ENCODE results near the gene PUDP.

The PUDP gene

GRCh38 chrX:7083468-7084396 is 64.2 kb downstream of the PUDP start:
- TF ChIP-seq CTCF (IDR thresholded peaks at IDR 0.05; ENCODE audit: control extremely low read depth, extremely low read depth, low read depth, missing control alignments): no peak
- CTCF ChIA-PET: interaction anchor here (1.1 to 1.9 kb wide), 2 partner anchors 12 to 17 kb away, joined by 4 read pairs; no protein-coding TSS in a partner anchor
- POLR2A ChIA-PET: interaction anchor here (0.8 to 1.1 kb wide), 2 partner anchors 26 to 27 kb away, joined by 3 read pairs; no protein-coding TSS in a partner anchor
- DNase-seq (ENCODE audit: extremely low spot score): peak; percentile 29

GRCh38 chrX:7083021-7083420 is 64.9 kb downstream of the PUDP start:
- CTCF ChIA-PET: interaction anchor here (1.1 to 1.9 kb wide), 2 partner anchors 12 to 17 kb away, joined by 4 read pairs; no protein-coding TSS in a partner anchor
- no peak for TF ChIP-seq CTCF (IDR thresholded peaks at IDR 0.05; ENCODE audit: control extremely low read depth, extremely low read depth, low read depth, missing control alignments)
- POLR2A ChIA-PET: no interaction called here
- no peak for DNase-seq (ENCODE audit: extremely low spot score)

GRCh38 chrX:7082556-7082955 is 65.4 kb downstream of the PUDP start:
- CTCF ChIA-PET: interaction anchor here (1.9 kb wide), 1 partner anchor 16 kb away, joined by 4 read pairs; no protein-coding TSS in a partner anchor

GRCh38 chrX:7077241-7078230 is 70.4 kb downstream of the PUDP start:
- no peak for DNase-seq (ENCODE audit: extremely low spot score)
- CTCF ChIA-PET: no interaction called here
- POLR2A ChIA-PET: no interaction called here
- TF ChIP-seq CTCF (IDR thresholded peaks at IDR 0.05; ENCODE audit: control extremely low read depth, extremely low read depth, low read depth, missing control alignments): no peak

More at GRCh38 chrX:7082556-7082955, 65.4 kb downstream of the PUDP start:
- TF ChIP-seq CTCF (IDR thresholded peaks at IDR 0.05; ENCODE audit: control extremely low read depth, extremely low read depth, low read depth, missing control alignments): no peak
- no peak for DNase-seq (ENCODE audit: extremely low spot score)
- POLR2A ChIA-PET: no interaction called here

GRCh38 chrX:7076245-7076661 is 71.7 kb downstream of the PUDP start:
- ChIA-PET POLR2A (no interaction called here), CTCF (interaction anchor here (1.7 kb wide), 1 partner anchor 9 kb away, joined by 4 read pairs; no protein-coding TSS in a partner anchor)
- no peak for DNase-seq (ENCODE audit: extremely low spot score)
- no peak for TF ChIP-seq CTCF (IDR thresholded peaks at IDR 0.05; ENCODE audit: control extremely low read depth, extremely low read depth, low read depth, missing control alignments)

- TF ChIP-seq CTCF (IDR thresholded peaks at IDR 0.05; ENCODE audit: control extremely low read depth, extremely low read depth, low read depth, missing control alignments): no peak
- DNase-seq (ENCODE audit: extremely low spot score): no peak
- POLR2A ChIA-PET: no interaction called here
- CTCF ChIA-PET: interaction anchor here (1.7 kb wide), 1 partner anchor 8 kb away, joined by 4 read pairs; no protein-coding TSS in a partner anchor
Measured at GRCh38 chrX:7074908-7075204, 73.1 kb downstream of the PUDP start.

All from GM10248 (cell line).